Fibroblast of pulmonary artery (primary cell): Measurements from ENCODE around the gene RBKS.

ENCODE experiments used
- DNase-seq: peaks from one replicate; pipeline ENCODE4 v3.0.0-alpha.2; 2010; ENCODE audit warnings: low read depth
- H3K4me3 ChIP-seq: replicated peaks from 2 replicates; pipeline ENCODE4 v1.5.1; 2011; ENCODE audit warnings: low read depth, mild to moderate bottlenecking, control low read depth, low read length, moderate library complexity
- CTCF ChIP-seq: IDR thresholded peaks from 2 replicates; pipeline ENCODE4 v1.5.1; 2011; ENCODE audit warnings: mild to moderate bottlenecking, control low read depth, low read length, inconsistent platforms; ENCODE audit errors: missing control alignments

Gene RBKS

DNA sequence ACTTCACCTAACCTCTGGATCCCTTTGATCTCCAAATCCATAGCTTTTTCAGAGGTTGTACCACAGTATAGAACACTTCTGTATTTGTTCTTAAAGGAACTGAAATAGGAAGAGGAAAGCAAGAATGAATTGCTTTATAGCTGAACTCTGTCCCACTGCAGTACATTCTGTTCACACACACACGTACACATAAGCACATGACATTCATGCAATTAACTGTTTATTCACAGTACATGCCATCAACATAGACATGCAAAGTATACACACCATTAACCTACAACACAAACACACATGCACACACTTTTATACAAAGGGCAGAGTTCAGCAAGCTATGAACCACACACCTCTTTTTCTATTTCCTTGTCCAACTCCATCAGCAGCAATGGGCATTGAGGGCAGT, 75.4 kb downstream of the RBKS start:
- DNase-seq: no peak
- no peak overlapping the region for H3K4me3 ChIP-seq
- TF ChIP-seq CTCF: no peak

- H3K4me3 ChIP-seq: no peak overlapping the region
- no peak for DNase-seq
- no peak for TF ChIP-seq CTCF
Observed at GRCh38 chr2:27811768-27812167, 78.4 kb downstream of the RBKS start.

- no peak for TF ChIP-seq CTCF
- no peak for DNase-seq
- no peak overlapping the region for H3K4me3 ChIP-seq
Observed at GRCh38 chr2:27810455-27810854, 79.7 kb downstream of the RBKS start.

DNA sequence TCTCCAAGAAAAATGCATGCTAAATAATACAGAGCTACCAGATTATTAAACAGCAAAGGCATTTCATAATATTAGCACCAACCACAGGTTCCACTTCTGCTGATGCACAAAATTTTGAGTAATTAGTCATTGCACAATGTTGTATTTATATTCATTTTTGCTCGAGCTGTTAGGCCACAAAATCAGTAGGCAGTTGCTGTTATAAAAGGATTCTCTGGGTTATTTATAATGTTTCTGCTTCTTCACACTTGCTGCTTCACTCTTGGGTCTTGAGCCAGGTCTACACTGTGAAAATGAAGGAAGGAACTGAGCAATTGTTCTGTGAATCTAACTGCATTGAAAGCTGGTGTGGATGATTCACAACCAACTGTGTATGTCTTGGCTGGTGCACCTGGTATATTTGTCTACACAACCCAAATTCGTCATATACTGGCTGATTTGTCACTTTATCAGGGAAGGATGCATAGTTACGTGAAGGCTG, 80.4 kb downstream of the RBKS start:
- H3K4me3 ChIP-seq: no peak overlapping the region
- no peak for TF ChIP-seq CTCF
- peak; percentile 72 for DNase-seq

GRCh38 chr2:27808984-27809383, 81.2 kb downstream of the RBKS start:
- no peak for DNase-seq
- H3K4me3 ChIP-seq: no peak overlapping the region

DNA sequence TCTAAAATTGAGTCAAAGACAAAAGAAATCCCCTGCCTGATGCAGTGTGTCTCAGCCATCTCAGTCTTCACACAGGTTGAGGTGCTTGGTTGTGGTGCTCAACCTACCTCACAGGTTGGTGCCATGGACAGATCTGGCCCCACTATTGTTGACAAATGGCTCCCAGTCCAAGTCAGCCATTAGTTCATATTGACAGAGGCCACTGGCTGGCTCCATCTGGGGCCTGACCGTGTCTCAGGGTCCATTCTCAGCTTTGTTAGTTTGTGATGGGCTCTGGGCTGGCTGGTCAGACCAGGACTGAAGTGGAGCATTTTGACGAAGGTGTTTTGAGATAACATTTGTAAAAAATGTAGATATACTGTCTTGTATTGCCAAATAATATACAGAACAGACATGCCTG, 81.8 kb downstream of the RBKS start:
- no peak for TF ChIP-seq CTCF
- no peak overlapping the region for H3K4me3 ChIP-seq
- DNase-seq: no peak

More at GRCh38 chr2:27808984-27809383, 81.2 kb downstream of the RBKS start:
- TF ChIP-seq CTCF: no peak

DNA sequence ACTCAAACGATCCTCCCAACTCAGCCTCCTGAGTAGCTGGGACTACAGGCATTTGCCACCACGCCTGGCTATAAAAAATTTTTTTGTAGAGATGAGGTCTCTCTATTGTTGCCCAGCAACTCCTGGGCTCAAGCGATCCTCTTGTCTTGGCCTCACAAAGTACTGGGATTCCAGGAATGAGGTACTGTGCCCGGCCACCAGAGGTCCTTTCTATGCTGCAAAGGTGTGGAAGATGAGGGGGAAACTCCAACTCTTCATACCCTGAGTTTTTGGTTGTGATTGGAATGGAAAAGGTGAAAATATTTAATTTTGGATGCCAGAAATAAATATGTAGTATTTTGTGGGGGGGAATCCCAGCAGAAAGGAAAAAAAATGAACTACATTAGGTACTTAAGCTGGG, 82.7 kb downstream of the RBKS start:
- TF ChIP-seq CTCF: peak; percentile 71
- no peak overlapping the region for H3K4me3 ChIP-seq
- peak; percentile 63 for DNase-seq
